Measurements from ENCODE around the gene SLC22A5. TPM values are rescaled to one million over a fixed set of nuclear protein-coding genes. Genes with fewer than 3 reads are reported as not detected.

The SLC22A5 gene
- polyA plus RNA-seq, 1 donor (not counting 4 experiments of a cell fraction or from before 2014, with no cell fraction given) = 14.8 TPM

DNA sequence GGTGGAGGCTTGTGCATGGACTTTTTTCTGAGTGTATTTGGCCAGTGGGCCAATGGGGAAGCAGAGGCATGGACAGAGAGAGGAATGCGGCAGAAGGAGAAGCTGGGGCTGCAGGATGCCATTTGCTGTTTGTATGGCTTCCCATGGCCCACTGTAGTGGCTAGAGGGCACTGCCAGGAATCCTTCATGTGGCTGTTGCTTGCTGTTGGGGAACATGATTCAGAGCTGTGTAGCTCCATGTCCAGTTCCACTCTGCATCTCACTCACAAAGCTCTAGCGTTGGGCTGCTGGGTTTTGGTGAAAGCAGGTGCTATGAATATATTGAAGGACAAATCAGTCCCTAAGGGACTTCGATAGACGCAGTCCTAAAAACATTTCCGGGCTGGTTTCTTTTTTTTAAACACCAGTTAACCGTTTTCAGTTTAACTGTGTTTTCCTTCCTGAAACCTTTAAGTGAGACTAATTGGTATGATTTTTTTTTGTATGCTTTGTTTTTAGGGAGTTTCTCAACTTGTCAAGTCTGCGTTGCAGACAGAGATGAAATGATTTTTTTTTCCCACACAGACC, 51.3 kb downstream of the SLC22A5 start:
- DNase-seq (ENCODE audit: low read depth, low spot score) (no peak), FAIRE-seq (no peak)
- Histone ChIP-seq H3K27me3 (ENCODE audit: control insufficient read depth, extremely low read depth, insufficient read depth, low read length) (no peaks in the 10 kb centered on the region), H3K36me3 (ENCODE audit: control insufficient read depth in 2 of 2, extremely low read depth in 1 of 2, insufficient read depth in 2 of 2, low read length in 2 of 2) (no peaks in the 10 kb centered on the region), H3K27ac (ENCODE audit: control insufficient read depth, insufficient read depth, low read length) (no peak overlapping the region), H2AFZ (ENCODE audit: control insufficient read depth, low read length) (no peak overlapping the region), H3K9ac (ENCODE audit: control insufficient read depth, extremely low read depth, insufficient read depth, low read length) (no peak overlapping the region), H3K4me2 (ENCODE audit: control insufficient read depth, extremely low read depth, insufficient read depth, low read depth, low read length) (peak overlapping the region; percentile 30), H4K20me1 (ENCODE audit: control insufficient read depth, extremely low read depth, insufficient read depth, low read length) (no peaks in the 10 kb centered on the region), H3K4me3 (ENCODE audit: control insufficient read depth in 2 of 3, extremely low read depth in 1 of 3, insufficient read depth in 2 of 3, low read depth in 1 of 3, low read length in 3 of 3) (no peak overlapping the region), H3K4me1 (ENCODE audit: control insufficient read depth, extremely low read depth, insufficient read depth, low read length) (peaks cover 65% of the 10 kb centered on the region), H3K79me2 (ENCODE audit: control insufficient read depth, insufficient read depth, low read length) (no peaks in the 10 kb centered on the region), H3K9me1 (ENCODE audit: control insufficient read depth, extremely low read depth, insufficient read depth, low read length) (no peaks in the 10 kb centered on the region), H3K9me3 (ENCODE audit: control insufficient read depth, low read depth, low read length) (no peaks in the 10 kb centered on the region)
- dilution Hi-C loops (cut with MboI; ENCODE audit: extremely low pct_ligation_motif_present, low sequenced_read_pairs) = no loop called here
- TF ChIP-seq EZH2 (IDR thresholded peaks at IDR 0.05; ENCODE audit: low read length) = no peak
- TF ChIP-seq, protein P1, sequence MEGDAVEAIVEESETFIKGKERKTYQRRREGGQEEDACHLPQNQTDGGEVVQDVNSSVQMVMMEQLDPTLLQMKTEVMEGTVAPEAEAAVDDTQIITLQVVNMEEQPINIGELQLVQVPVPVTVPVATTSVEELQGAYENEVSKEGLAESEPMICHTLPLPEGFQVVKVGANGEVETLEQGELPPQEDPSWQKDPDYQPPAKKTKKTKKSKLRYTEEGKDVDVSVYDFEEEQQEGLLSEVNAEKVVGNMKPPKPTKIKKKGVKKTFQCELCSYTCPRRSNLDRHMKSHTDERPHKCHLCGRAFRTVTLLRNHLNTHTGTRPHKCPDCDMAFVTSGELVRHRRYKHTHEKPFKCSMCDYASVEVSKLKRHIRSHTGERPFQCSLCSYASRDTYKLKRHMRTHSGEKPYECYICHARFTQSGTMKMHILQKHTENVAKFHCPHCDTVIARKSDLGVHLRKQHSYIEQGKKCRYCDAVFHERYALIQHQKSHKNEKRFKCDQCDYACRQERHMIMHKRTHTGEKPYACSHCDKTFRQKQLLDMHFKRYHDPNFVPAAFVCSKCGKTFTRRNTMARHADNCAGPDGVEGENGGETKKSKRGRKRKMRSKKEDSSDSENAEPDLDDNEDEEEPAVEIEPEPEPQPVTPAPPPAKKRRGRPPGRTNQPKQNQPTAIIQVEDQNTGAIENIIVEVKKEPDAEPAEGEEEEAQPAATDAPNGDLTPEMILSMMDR (optimal IDR thresholded peaks at IDR 0.05 in 1 of 3, IDR thresholded peaks at IDR 0.05 in 1 of 3, conservative IDR thresholded peaks at IDR 0.05 in 1 of 3; ENCODE audit: extremely low read depth in 1 of 3, insufficient read depth in 2 of 3, low read length in 3 of 3) = no peak

DNA sequence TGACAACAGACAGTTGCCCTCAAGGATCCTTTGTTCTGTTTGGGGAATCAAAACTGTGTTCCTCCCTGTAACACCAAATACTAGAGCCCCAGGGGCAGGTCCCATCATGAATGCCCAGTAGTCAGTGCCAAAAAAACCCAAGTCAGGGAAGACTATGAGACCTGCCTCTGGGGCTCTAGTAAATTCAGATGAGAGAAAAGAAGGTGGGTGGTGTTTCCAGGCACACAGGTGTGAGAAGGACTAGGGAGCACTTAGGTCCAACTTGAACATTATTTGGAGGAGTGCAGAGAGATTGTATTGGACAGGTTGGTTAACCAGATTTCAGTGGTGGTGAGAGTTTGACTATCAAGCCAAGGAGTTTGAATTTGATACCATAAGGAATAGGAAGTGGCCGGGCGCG, 52.0 kb downstream of the SLC22A5 start:
- H3K4me3 ChIP-seq (ENCODE audit: control insufficient read depth in 2 of 3, extremely low read depth in 1 of 3, insufficient read depth in 2 of 3, low read depth in 1 of 3, low read length in 3 of 3) = no peak overlapping the region
- H3K9me1 ChIP-seq (ENCODE audit: control insufficient read depth, extremely low read depth, insufficient read depth, low read length) = no peaks in the 10 kb centered on the region
- H3K79me2 ChIP-seq (ENCODE audit: control insufficient read depth, insufficient read depth, low read length) = no peaks in the 10 kb centered on the region
- H3K4me2 ChIP-seq (ENCODE audit: control insufficient read depth, extremely low read depth, insufficient read depth, low read depth, low read length) = peak overlapping the region; percentile 30
- H3K27ac ChIP-seq (ENCODE audit: control insufficient read depth, insufficient read depth, low read length) = no peak overlapping the region
- TF ChIP-seq, protein P1 (optimal IDR thresholded peaks at IDR 0.05 in 1 of 3, IDR thresholded peaks at IDR 0.05 in 1 of 3, conservative IDR thresholded peaks at IDR 0.05 in 1 of 3; ENCODE audit: extremely low read depth in 1 of 3, insufficient read depth in 2 of 3, low read length in 3 of 3) = no peak
- TF ChIP-seq EZH2 (IDR thresholded peaks at IDR 0.05; ENCODE audit: low read length) = no peak
- FAIRE-seq = no peak
- dilution Hi-C loops (cut with MboI; ENCODE audit: extremely low pct_ligation_motif_present, low sequenced_read_pairs) = no loop called here
- no peaks in the 10 kb centered on the region for H3K27me3 ChIP-seq (ENCODE audit: control insufficient read depth, extremely low read depth, insufficient read depth, low read length)
- DNase-seq (ENCODE audit: low read depth, low spot score) = no peak
- no peak overlapping the region for H3K9ac ChIP-seq (ENCODE audit: control insufficient read depth, extremely low read depth, insufficient read depth, low read length)
- no peaks in the 10 kb centered on the region for H3K9me3 ChIP-seq (ENCODE audit: control insufficient read depth, low read depth, low read length)
- no peaks in the 10 kb centered on the region for H3K36me3 ChIP-seq (ENCODE audit: control insufficient read depth in 2 of 2, extremely low read depth in 1 of 2, insufficient read depth in 2 of 2, low read length in 2 of 2)
- H2AFZ ChIP-seq (ENCODE audit: control insufficient read depth, low read length) = no peak overlapping the region
- H4K20me1 ChIP-seq (ENCODE audit: control insufficient read depth, extremely low read depth, insufficient read depth, low read length) = no peaks in the 10 kb centered on the region
- peaks cover 69% of the 10 kb centered on the region for H3K4me1 ChIP-seq (ENCODE audit: control insufficient read depth, extremely low read depth, insufficient read depth, low read length)

Measured in keratinocyte (primary cell).